ENCODE data around the gene SLC43A2. TPM values are rescaled to one million over a fixed set of nuclear protein-coding genes. Genes with fewer than 3 reads are reported as not detected.

SLC43A2 gene
- total and polyA plus RNA-seq, 2 of the 13 experiments (the other 11 are each of a cell fraction or from before 2014, with no cell fraction given) = 7.3 to 20.0 TPM

DNA sequence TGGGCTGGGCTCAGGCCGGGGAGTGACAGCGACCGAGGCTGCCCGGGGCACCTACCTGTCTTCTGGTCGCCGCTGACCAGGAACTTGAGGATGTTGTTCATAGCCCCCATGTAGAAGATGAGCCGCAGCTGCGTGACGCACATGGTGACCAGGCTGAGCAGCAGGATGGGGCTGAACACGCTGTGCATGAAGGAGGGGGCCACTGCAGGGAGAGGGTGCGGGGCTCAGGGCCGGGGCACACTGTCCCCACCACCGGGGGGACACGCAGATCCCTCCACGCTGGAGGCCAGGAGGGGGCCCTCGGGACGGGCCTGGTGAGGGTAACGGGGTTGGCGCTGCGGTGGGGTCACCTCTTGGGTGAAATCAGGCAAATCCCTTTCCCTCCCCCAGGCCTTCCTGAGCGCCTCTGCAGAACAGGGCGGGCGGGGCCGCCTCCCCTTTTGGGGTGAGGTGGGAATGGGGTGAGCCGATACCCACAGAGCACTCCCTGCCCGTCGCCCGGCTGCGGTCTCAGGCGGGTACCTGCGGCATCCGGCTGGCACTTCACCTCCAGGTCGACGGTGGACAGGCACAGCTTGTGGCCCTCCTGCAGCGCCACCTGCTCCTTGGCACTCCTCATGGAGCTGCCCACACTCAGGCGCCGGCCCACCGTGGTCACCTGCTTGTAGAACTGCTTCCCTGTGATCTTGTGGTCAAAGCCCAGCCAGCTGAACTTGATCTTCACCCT, 37.7 kb downstream of the SLC43A2 start (continued):
- peak; percentile 32 for TF ChIP-seq AGO2 (optimal IDR thresholded peaks at IDR 0.05; ENCODE audit: low read depth, low read length)
- TF ChIP-seq, protein P1, sequence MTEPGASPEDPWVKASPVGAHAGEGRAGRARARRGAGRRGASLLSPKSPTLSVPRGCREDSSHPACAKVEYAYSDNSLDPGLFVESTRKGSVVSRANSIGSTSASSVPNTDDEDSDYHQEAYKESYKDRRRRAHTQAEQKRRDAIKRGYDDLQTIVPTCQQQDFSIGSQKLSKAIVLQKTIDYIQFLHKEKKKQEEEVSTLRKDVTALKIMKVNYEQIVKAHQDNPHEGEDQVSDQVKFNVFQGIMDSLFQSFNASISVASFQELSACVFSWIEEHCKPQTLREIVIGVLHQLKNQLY (CRISPR knock-in tag; IDR thresholded peaks at IDR 0.05) = no peak
- no peak for TF ChIP-seq ZBTB7A (CRISPR knock-in tag; IDR thresholded peaks at IDR 0.05)
- 0 out of 2 replicates have a peak, but pooled peaks have one; percentile 8 for TF ChIP-seq RARA (CRISPR knock-in tag; IDR thresholded peaks at IDR 0.05)
- TF ChIP-seq ZZZ3 (CRISPR knock-in tag; IDR thresholded peaks at IDR 0.05; ENCODE audit: borderline replicate concordance) = no peak
- TF ChIP-seq, protein P2, sequence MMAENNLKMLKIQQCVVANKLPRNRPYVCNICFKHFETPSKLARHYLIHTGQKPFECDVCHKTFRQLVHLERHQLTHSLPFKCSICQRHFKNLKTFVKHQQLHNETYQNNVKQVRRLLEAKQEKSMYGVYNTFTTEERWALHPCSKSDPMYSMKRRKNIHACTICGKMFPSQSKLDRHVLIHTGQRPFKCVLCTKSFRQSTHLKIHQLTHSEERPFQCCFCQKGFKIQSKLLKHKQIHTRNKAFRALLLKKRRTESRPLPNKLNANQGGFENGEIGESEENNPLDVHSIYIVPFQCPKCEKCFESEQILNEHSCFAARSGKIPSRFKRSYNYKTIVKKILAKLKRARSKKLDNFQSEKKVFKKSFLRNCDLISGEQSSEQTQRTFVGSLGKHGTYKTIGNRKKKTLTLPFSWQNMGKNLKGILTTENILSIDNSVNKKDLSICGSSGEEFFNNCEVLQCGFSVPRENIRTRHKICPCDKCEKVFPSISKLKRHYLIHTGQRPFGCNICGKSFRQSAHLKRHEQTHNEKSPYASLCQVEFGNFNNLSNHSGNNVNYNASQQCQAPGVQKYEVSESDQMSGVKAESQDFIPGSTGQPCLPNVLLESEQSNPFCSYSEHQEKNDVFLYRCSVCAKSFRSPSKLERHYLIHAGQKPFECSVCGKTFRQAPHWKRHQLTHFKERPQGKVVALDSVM (CRISPR knock-in tag; IDR thresholded peaks at IDR 0.05) = no peak
- TF ChIP-seq ZNF746 (CRISPR knock-in tag; IDR thresholded peaks at IDR 0.05) = no peak
- no peak for TF ChIP-seq ZNF263 (CRISPR knock-in tag; IDR thresholded peaks at IDR 0.05)
- TF ChIP-seq, protein P3, sequence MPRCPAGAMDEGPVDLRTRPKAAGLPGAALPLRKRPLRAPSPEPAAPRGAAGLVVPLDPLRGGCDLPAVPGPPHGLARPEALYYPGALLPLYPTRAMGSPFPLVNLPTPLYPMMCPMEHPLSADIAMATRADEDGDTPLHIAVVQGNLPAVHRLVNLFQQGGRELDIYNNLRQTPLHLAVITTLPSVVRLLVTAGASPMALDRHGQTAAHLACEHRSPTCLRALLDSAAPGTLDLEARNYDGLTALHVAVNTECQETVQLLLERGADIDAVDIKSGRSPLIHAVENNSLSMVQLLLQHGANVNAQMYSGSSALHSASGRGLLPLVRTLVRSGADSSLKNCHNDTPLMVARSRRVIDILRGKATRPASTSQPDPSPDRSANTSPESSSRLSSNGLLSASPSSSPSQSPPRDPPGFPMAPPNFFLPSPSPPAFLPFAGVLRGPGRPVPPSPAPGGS (CRISPR knock-in tag; IDR thresholded peaks at IDR 0.05) = no peak
- TF ChIP-seq, protein P4, sequence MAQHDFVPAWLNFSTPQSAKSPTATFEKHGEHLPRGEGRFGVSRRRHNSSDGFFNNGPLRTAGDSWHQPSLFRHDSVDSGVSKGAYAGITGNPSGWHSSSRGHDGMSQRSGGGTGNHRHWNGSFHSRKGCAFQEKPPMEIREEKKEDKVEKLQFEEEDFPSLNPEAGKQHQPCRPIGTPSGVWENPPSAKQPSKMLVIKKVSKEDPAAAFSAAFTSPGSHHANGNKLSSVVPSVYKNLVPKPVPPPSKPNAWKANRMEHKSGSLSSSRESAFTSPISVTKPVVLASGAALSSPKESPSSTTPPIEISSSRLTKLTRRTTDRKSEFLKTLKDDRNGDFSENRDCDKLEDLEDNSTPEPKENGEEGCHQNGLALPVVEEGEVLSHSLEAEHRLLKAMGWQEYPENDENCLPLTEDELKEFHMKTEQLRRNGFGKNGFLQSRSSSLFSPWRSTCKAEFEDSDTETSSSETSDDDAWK (CRISPR knock-in tag; IDR thresholded peaks at IDR 0.05) = no peak
- no peak for TF ChIP-seq ZNF143 (CRISPR knock-in tag; IDR thresholded peaks at IDR 0.05)
- no peak for TF ChIP-seq POLR2A (IDR thresholded peaks at IDR 0.05; ENCODE audit: insufficient read depth in 1 of 2, low read depth in 2 of 2, low read length in 2 of 2)
- no peak for TF ChIP-seq JUN (CRISPR knock-in tag; IDR thresholded peaks at IDR 0.05)
- no peak for TF ChIP-seq NFYB (CRISPR knock-in tag; IDR thresholded peaks at IDR 0.05)
- TF ChIP-seq CBX2 (IDR thresholded peaks at IDR 0.05; ENCODE audit: low read depth, low read length) = no peak
- no peak for TF ChIP-seq CBX2 (CRISPR knock-in tag; IDR thresholded peaks at IDR 0.05; ENCODE audit: low read depth)
- TF ChIP-seq, protein P5, sequence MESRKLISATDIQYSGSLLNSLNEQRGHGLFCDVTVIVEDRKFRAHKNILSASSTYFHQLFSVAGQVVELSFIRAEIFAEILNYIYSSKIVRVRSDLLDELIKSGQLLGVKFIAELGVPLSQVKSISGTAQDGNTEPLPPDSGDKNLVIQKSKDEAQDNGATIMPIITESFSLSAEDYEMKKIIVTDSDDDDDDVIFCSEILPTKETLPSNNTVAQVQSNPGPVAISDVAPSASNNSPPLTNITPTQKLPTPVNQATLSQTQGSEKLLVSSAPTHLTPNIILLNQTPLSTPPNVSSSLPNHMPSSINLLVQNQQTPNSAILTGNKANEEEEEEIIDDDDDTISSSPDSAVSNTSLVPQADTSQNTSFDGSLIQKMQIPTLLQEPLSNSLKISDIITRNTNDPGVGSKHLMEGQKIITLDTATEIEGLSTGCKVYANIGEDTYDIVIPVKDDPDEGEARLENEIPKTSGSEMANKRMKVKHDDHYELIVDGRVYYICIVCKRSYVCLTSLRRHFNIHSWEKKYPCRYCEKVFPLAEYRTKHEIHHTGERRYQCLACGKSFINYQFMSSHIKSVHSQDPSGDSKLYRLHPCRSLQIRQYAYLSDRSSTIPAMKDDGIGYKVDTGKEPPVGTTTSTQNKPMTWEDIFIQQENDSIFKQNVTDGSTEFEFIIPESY (CRISPR knock-in tag; IDR thresholded peaks at IDR 0.05) = 0 out of 2 replicates have a peak, but pooled peaks have one; percentile 2
- TF ChIP-seq ZNF337 (CRISPR knock-in tag; IDR thresholded peaks at IDR 0.05; ENCODE audit: borderline replicate concordance, low read depth) = no peak
- TF ChIP-seq, protein P6, sequence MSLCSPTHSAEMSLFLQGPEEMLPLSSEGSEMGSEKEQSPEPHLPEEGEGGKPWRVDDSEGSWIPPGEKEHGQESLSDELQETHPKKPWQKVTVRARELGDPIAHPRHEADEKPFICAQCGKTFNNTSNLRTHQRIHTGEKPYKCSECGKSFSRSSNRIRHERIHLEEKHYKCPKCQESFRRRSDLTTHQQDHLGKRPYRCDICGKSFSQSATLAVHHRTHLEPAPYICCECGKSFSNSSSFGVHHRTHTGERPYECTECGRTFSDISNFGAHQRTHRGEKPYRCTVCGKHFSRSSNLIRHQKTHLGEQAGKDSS (CRISPR knock-in tag; IDR thresholded peaks at IDR 0.05; ENCODE audit: borderline replicate concordance, low read depth) = no peak
- TF ChIP-seq ZNF563 (CRISPR knock-in tag; IDR thresholded peaks at IDR 0.05) = peak; percentile 15; the same call in 1 of the 2 replicates
- TF ChIP-seq ZNF343 (CRISPR knock-in tag; IDR thresholded peaks at IDR 0.05) = no peak

Data from HepG2 (cell line).